PC-3 (cell line): Measurements from ENCODE around the gene C8B. TPM values are rescaled to one million over a fixed set of nuclear protein-coding genes. Genes with fewer than 3 reads are reported as not detected.

ENCODE experiments used
- ATAC-seq: fragments of 200-7000 bp; cut with Tn5 transposase; 2 replicates; pipeline ENCODE4 v1.9.1; 2020; ENCODE audit warnings: mild to moderate bottlenecking, moderate library complexity
- BruUV-seq: library from RNA; stranded (reverse); fragments of 400-500 nt; replicated peaks from 2 replicates; lab custom pipeline; 2021; lab: Mats Ljungman, UMichigan
- CTCF ChIA-PET: fragments of 300-600 bp; sonication (Branson Sonifier 250); formaldehyde crosslinking; loops from one replicate; lab custom pipeline; 2022; ENCODE audit warnings: antibody characterized with exemption; lab: Charles Lee
- POLR2A ChIA-PET: fragments of 300-600 bp; sonication (Branson Sonifier 250); formaldehyde crosslinking; loops from one replicate; lab custom pipeline; 2022; ENCODE audit warnings: antibody characterized with exemption; ENCODE audit not compliant: unreplicated experiment; lab: Charles Lee
- DNase-seq: peaks from one replicate; pipeline ENCODE4 v3.0.0-alpha.2; 2015
- H2AFZ ChIP-seq: fragments of 300-600 bp; sonication (generic); 2 replicates; pipeline ENCODE4 v1.6.0; 2016; ENCODE audit warnings: antibody characterized with exemption, low read length
- H3F3A ChIP-seq: fragments of 300-600 bp; sonication (generic); one replicate; pipeline ENCODE4 v1.6.0; 2017; ENCODE audit warnings: antibody characterized with exemption, low read length, control low read depth, mild to moderate bottlenecking; ENCODE audit not compliant: unreplicated experiment
- H3K27ac ChIP-seq: fragments of 300-600 bp; sonication (generic); 2 replicates; pipeline ENCODE4 v1.5.1; 2016; ENCODE audit warnings: mild to moderate bottlenecking, low read length
- H3K27me3 ChIP-seq: fragments of 300-600 bp; sonication (generic); 2 replicates; pipeline ENCODE4 v1.6.1; 2016; ENCODE audit warnings: low read length, mixed read lengths
- H3K36me3 ChIP-seq: fragments of 300-600 bp; sonication (generic); 2 replicates; pipeline ENCODE4 v1.6.1; 2016; ENCODE audit warnings: low read depth, mixed run types, low read length, mixed read lengths
- H3K4me1 ChIP-seq: fragments of 300-600 bp; sonication (generic); 2 replicates; pipeline ENCODE4 v1.5.1; 2016; ENCODE audit warnings: low read length; ENCODE audit not compliant: insufficient read depth
- H3K4me2 ChIP-seq: fragments of 300-600 bp; sonication (generic); 2 replicates; pipeline ENCODE4 v1.6.0; 2016; ENCODE audit warnings: low read length
- H3K4me3 ChIP-seq: fragments of 300-600 bp; sonication (generic); 2 replicates; pipeline ENCODE4 v1.5.1; 2016; ENCODE audit warnings: mild to moderate bottlenecking, low read length, mixed read lengths
- H3K79me2 ChIP-seq: fragments of 300-600 bp; sonication (generic); 2 replicates; pipeline ENCODE4 v1.6.1; 2017; ENCODE audit warnings: low read length, mixed read lengths
- H3K9ac ChIP-seq: fragments of 300-600 bp; sonication (generic); 2 replicates; pipeline ENCODE4 v1.6.0; 2016; ENCODE audit warnings: mild to moderate bottlenecking, low read length
- H3K9me2 ChIP-seq: fragments of 300-600 bp; sonication (generic); replicated peaks from 2 replicates; pipeline ENCODE4 v1.6.1; 2016; ENCODE audit warnings: mixed run types, low read length, mixed read lengths
- H3K9me3 ChIP-seq: fragments of 300-600 bp; sonication (generic); 2 replicates; pipeline ENCODE4 v1.6.1; 2016; ENCODE audit warnings: low read length, mixed read lengths
- H4K20me1 ChIP-seq: fragments of 300-600 bp; sonication (generic); 2 replicates; pipeline ENCODE4 v1.6.1; 2016; ENCODE audit warnings: low read length, mixed read lengths
- EZH2 ChIP-seq: fragments of 300-600 bp; sonication (generic); IDR thresholded peaks from one replicate; pipeline ENCODE4 v1.6.1; 2017; ENCODE audit warnings: antibody characterized with exemption, mild to moderate bottlenecking, low read length; ENCODE audit not compliant: unreplicated experiment
- EZH2phosphoT487 ChIP-seq: fragments of 300-600 bp; sonication (generic); IDR thresholded peaks from 2 replicates; pipeline ENCODE4 v1.6.1; 2018; ENCODE audit warnings: mild to moderate bottlenecking, antibody characterized with exemption, low read length, borderline replicate concordance
- intact Hi-C: fragments of 100-400 bp; cut with micrococcal nuclease; formaldehyde crosslinking; loops from 2 replicates; pipeline ENCODE4 v1.9.0; 2023
- total RNA-seq: library from RNA; depleted of rRNA; stranded (reverse); fragments of >200 nt; gene quantifications from 2 replicates; pipeline ENCODE4 v1.2.3, GENCODE V29; 2014
- TF ChIP-seq, protein P1 (sequence below): fragments of 300-600 bp; sonication (generic); conservative IDR thresholded peaks from 2 replicates; pipeline ENCODE4 v1.5.1; 2017; ENCODE audit warnings: antibody characterized with exemption, low read depth, mild to moderate bottlenecking, low read length

The C8B gene
- total RNA-seq, 1 experiment from 2014 or later = not detected

DNA sequence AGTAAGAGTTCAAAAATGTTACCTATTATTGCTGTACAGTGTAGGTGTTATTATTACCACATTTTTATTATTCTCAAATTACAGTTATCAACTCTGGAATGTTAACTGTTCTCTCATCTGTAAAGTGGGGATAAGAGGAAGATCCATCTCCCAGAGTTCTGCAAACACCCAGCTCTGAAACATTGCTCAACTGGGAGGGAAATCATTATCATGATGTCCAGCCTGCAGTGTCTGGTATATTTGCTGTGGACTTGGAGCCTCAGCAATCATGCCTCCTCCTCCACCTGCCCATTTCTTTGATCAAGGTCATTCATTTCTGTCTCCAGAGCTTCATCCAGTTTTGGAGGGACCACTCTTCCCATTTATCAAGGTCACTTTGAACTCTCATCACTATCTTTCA is 71.8 kb downstream of the C8B start:
- Histone ChIP-seq H3K9me2 (no peaks in the 10 kb centered on the region), H3K4me2 (no peak overlapping the region), H3K27ac (no peak overlapping the region), H3K9me3 (no peaks in the 10 kb centered on the region), H3K79me2 (no peaks in the 10 kb centered on the region), H4K20me1 (no peaks in the 10 kb centered on the region), H3K4me1 (no peaks in the 10 kb centered on the region), H3K27me3 (peaks cover 36% of the 10 kb centered on the region), H3K36me3 (no peaks in the 10 kb centered on the region), H3K4me3 (no peak overlapping the region), H3K9ac (no peak overlapping the region), H3F3A (no peaks in the 10 kb centered on the region), H2AFZ (no peak overlapping the region)
- TF ChIP-seq, protein P1, sequence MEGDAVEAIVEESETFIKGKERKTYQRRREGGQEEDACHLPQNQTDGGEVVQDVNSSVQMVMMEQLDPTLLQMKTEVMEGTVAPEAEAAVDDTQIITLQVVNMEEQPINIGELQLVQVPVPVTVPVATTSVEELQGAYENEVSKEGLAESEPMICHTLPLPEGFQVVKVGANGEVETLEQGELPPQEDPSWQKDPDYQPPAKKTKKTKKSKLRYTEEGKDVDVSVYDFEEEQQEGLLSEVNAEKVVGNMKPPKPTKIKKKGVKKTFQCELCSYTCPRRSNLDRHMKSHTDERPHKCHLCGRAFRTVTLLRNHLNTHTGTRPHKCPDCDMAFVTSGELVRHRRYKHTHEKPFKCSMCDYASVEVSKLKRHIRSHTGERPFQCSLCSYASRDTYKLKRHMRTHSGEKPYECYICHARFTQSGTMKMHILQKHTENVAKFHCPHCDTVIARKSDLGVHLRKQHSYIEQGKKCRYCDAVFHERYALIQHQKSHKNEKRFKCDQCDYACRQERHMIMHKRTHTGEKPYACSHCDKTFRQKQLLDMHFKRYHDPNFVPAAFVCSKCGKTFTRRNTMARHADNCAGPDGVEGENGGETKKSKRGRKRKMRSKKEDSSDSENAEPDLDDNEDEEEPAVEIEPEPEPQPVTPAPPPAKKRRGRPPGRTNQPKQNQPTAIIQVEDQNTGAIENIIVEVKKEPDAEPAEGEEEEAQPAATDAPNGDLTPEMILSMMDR = no peak
- TF ChIP-seq EZH2phosphoT487 = no peak
- ChIA-PET CTCF (no interaction called here), POLR2A (no interaction called here)
- BruUV-seq = no TSS peak
- intact Hi-C loops = no loop called here
- DNase-seq (no peak), ATAC-seq (no peak)

DNA sequence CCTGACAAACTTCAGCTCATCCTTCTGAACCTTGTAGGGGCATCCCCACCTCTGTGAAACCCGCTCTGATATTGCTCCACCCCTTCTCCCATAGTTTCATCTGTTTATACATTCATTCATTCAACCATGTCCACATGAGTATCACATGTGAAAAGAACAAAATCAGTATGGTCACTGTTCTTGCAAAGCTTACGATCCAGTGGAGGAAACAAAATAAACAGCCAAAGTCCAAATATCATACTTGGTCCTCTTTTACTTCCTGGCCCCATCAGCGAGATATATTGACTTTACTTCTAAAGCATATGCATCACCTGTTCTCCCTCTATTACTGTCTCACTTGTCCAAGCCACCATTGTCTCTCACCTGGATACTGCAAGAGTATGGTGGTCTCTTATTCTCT is 75.6 kb downstream of the C8B start:
- no peak for ATAC-seq
- ChIA-PET CTCF (no interaction called here), POLR2A (no interaction called here)

DNA sequence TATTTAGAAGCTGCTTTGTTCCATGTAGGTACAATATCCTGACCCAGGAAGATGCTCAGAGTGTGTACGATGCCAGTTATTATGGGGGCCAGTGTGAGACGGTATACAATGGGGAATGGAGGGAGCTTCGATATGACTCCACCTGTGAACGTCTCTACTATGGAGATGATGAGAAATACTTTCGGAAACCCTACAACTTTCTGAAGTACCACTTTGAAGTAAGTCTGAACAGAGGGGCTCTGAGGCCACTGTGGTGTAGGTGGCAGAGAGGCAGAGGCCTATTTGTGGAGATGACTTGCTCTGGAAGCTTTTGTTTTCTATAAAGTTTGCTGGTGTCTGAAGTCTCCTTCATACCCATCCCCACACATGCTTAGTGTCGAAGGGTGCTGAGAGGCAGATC is 84.4 kb downstream of the C8B start:
- Histone ChIP-seq H3K4me3 (no peak overlapping the region), H3K4me1 (no peaks in the 10 kb centered on the region), H3K27ac (no peak overlapping the region), H3K9me3 (no peaks in the 10 kb centered on the region), H4K20me1 (no peaks in the 10 kb centered on the region), H3K9ac (no peak overlapping the region), H3K79me2 (no peaks in the 10 kb centered on the region), H3K27me3 (peaks cover 23% of the 10 kb centered on the region), H3F3A (no peaks in the 10 kb centered on the region), H3K9me2 (no peaks in the 10 kb centered on the region), H2AFZ (no peak overlapping the region), H3K4me2 (no peak overlapping the region), H3K36me3 (no peaks in the 10 kb centered on the region)
- ChIA-PET POLR2A (no interaction called here), CTCF (no interaction called here)
- BruUV-seq = no TSS peak
- intact Hi-C loops = no loop called here
- DNase-seq (no peak), ATAC-seq (no peak)
- no peak for TF ChIP-seq EZH2
- no peak for TF ChIP-seq EZH2phosphoT487
- TF ChIP-seq, protein P1 = no peak

More for the DNA sequence above, 75.6 kb downstream of the C8B start:
- H3K4me3 ChIP-seq = no peak overlapping the region
- H3K27me3 ChIP-seq = peaks cover 40% of the 10 kb centered on the region
- H2AFZ ChIP-seq = no peak overlapping the region
- no TSS peak for BruUV-seq
- TF ChIP-seq EZH2 = no peak
- TF ChIP-seq, protein P1 = no peak
- TF ChIP-seq EZH2phosphoT487 = no peak
- intact Hi-C loops = no loop called here
- no peaks in the 10 kb centered on the region for H3F3A ChIP-seq
- H3K9ac ChIP-seq = no peak overlapping the region
- H3K9me2 ChIP-seq = no peaks in the 10 kb centered on the region
- H3K36me3 ChIP-seq = no peaks in the 10 kb centered on the region
- DNase-seq = no peak
- H3K9me3 ChIP-seq = no peaks in the 10 kb centered on the region
- H3K4me1 ChIP-seq = no peaks in the 10 kb centered on the region
- no peak overlapping the region for H3K4me2 ChIP-seq
- no peaks in the 10 kb centered on the region for H4K20me1 ChIP-seq
- H3K27ac ChIP-seq = no peak overlapping the region
- H3K79me2 ChIP-seq = no peaks in the 10 kb centered on the region
